Measurements from ENCODE around the gene RAF1. TPM values are rescaled to one million over a fixed set of nuclear protein-coding genes. Genes with fewer than 3 reads are reported as not detected.

RAF1 gene
- total RNA-seq, 1 experiment from 2014 or later, result 68.8 TPM

DNA sequence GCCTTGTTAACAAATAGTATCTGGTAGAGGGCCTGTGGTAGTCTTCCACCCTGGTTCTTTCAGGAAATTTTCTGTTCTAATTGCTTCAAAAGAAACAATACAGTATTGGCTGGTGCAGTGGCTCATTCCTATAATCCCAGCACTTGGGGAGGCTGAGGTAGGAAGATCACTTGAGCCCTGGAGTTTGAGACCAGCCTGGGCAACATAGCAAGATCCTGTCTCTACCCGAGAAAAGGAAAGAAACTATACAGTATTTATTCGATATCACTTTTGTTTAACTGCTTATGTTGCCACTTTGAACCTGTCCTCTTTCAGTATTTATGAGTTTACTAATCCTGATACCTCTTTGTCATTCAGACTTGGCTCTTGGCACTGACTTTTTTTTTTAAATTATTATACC, 102.5 kb downstream of the RAF1 start:
- no peak for ATAC-seq
- TF ChIP-seq POLR2AphosphoS5 (IDR thresholded peaks at IDR 0.05; ENCODE audit: low read depth, low read length), result no peak
- TF ChIP-seq TCF7L2 (IDR thresholded peaks at IDR 0.05; ENCODE audit: low read depth, low read length), result no peak
- no peak for TF ChIP-seq SIN3A (IDR thresholded peaks at IDR 0.05; ENCODE audit: borderline replicate concordance, insufficient read depth, low read depth, low read length)
- TF ChIP-seq, protein P1, sequence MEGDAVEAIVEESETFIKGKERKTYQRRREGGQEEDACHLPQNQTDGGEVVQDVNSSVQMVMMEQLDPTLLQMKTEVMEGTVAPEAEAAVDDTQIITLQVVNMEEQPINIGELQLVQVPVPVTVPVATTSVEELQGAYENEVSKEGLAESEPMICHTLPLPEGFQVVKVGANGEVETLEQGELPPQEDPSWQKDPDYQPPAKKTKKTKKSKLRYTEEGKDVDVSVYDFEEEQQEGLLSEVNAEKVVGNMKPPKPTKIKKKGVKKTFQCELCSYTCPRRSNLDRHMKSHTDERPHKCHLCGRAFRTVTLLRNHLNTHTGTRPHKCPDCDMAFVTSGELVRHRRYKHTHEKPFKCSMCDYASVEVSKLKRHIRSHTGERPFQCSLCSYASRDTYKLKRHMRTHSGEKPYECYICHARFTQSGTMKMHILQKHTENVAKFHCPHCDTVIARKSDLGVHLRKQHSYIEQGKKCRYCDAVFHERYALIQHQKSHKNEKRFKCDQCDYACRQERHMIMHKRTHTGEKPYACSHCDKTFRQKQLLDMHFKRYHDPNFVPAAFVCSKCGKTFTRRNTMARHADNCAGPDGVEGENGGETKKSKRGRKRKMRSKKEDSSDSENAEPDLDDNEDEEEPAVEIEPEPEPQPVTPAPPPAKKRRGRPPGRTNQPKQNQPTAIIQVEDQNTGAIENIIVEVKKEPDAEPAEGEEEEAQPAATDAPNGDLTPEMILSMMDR (IDR thresholded peaks at IDR 0.05), result no peak
- TF ChIP-seq, protein P2, sequence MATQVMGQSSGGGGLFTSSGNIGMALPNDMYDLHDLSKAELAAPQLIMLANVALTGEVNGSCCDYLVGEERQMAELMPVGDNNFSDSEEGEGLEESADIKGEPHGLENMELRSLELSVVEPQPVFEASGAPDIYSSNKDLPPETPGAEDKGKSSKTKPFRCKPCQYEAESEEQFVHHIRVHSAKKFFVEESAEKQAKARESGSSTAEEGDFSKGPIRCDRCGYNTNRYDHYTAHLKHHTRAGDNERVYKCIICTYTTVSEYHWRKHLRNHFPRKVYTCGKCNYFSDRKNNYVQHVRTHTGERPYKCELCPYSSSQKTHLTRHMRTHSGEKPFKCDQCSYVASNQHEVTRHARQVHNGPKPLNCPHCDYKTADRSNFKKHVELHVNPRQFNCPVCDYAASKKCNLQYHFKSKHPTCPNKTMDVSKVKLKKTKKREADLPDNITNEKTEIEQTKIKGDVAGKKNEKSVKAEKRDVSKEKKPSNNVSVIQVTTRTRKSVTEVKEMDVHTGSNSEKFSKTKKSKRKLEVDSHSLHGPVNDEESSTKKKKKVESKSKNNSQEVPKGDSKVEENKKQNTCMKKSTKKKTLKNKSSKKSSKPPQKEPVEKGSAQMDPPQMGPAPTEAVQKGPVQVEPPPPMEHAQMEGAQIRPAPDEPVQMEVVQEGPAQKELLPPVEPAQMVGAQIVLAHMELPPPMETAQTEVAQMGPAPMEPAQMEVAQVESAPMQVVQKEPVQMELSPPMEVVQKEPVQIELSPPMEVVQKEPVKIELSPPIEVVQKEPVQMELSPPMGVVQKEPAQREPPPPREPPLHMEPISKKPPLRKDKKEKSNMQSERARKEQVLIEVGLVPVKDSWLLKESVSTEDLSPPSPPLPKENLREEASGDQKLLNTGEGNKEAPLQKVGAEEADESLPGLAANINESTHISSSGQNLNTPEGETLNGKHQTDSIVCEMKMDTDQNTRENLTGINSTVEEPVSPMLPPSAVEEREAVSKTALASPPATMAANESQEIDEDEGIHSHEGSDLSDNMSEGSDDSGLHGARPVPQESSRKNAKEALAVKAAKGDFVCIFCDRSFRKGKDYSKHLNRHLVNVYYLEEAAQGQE (IDR thresholded peaks at IDR 0.05; ENCODE audit: insufficient read depth in 1 of 2, low read depth in 2 of 2, low read length in 1 of 2), result no peak
- intact Hi-C loops (cut with micrococcal nuclease; ENCODE audit: unreplicated experiment), result no loop called here
- in situ Hi-C loops (cut with HindIII; ENCODE audit: low pct_unique_long_range_greater_than_20kb, low sequenced_read_pairs), result no loop called here
- no peak for DNase-seq (ENCODE audit: low read depth, low spot score)
- no peak overlapping the region for H3K27ac ChIP-seq (ENCODE audit: low read length)
- no peaks in the 10 kb centered on the region for H3K27me3 ChIP-seq (ENCODE audit: control insufficient read depth, insufficient read depth, low read length)
- H3K9me3 ChIP-seq (ENCODE audit: control insufficient read depth, insufficient read depth, low read depth, low read length), result no peaks in the 10 kb centered on the region
- no peak overlapping the region for H3K4me3 ChIP-seq (ENCODE audit: low read depth in 2 of 2, low read length in 2 of 2)
- ChIA-PET POLR2A (no interaction called here), CTCF (no interaction called here)
- BruUV-seq (replicated peaks), result no TSS peak
- peaks cover 35% of the 10 kb centered on the region for H3K4me1 ChIP-seq (ENCODE audit: control insufficient read depth, insufficient read depth, low read length)
- peaks cover 3% of the 10 kb centered on the region; the same call in 1 of the 2 replicates for H3K36me3 ChIP-seq (ENCODE audit: control insufficient read depth, insufficient read depth, low read length)

DNA sequence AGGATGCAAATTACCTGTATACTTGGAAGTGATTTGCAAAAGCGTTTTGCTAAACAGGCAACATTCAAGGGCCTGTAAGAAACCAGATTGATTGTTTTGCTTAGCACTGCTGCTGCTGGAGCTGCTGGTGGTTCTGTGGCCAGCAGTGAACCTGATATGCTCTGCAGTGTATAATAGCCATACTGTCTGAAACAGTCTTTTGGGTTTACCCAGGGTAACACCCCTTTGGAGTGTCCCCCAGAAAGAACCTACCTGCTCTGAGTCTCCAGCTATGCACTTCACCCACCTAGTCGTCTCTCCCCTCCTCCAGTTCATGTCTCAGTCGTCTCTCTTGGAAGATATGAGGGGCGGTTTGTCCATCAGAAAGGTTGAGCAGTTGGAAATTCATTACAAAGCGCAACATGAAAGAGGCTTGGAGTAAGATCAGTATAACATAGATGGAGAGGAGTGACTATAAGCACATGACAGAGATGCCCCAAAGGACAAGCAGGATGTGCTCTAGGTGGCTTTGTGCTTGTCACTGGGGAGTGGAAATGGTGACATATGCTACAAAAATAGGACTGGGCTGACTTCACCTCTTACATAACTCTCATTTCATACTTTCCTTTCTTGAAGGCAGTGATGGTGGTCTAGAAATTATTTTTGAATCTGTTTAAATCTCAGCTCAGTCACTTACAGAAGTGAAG, 103.3 kb downstream of the RAF1 start:
- POLR2A ChIA-PET, result no interaction called here
- CTCF ChIA-PET, result interaction anchor here (0.6 kb wide), 2 partner anchors 18 to 424 kb away, joined by 3 to 6 read pairs; no protein-coding TSS in a partner anchor

More for the DNA sequence above, 103.3 kb downstream of the RAF1 start:
- ATAC-seq (no peak), DNase-seq (ENCODE audit: low read depth, low spot score) (no peak)
- intact Hi-C loops (cut with micrococcal nuclease; ENCODE audit: unreplicated experiment) (no loop called here), in situ Hi-C loops (cut with HindIII; ENCODE audit: low pct_unique_long_range_greater_than_20kb, low sequenced_read_pairs) (no loop called here)
- H3K27me3 ChIP-seq (ENCODE audit: control insufficient read depth, insufficient read depth, low read length), result no peaks in the 10 kb centered on the region
- H3K9me3 ChIP-seq (ENCODE audit: control insufficient read depth, insufficient read depth, low read depth, low read length), result no peaks in the 10 kb centered on the region
- H3K4me1 ChIP-seq (ENCODE audit: control insufficient read depth, insufficient read depth, low read length), result peaks cover 37% of the 10 kb centered on the region
- no TSS peak for BruUV-seq (replicated peaks)
- H3K4me3 ChIP-seq (ENCODE audit: low read depth in 2 of 2, low read length in 2 of 2), result no peak overlapping the region
- peaks cover 3% of the 10 kb centered on the region; the same call in 1 of the 2 replicates for H3K36me3 ChIP-seq (ENCODE audit: control insufficient read depth, insufficient read depth, low read length)
- H3K27ac ChIP-seq (ENCODE audit: low read length), result no peak overlapping the region
- TF ChIP-seq POLR2AphosphoS5 (IDR thresholded peaks at IDR 0.05; ENCODE audit: low read depth, low read length) (no peak), TCF7L2 (IDR thresholded peaks at IDR 0.05; ENCODE audit: low read depth, low read length) (no peak), SIN3A (IDR thresholded peaks at IDR 0.05; ENCODE audit: borderline replicate concordance, insufficient read depth, low read depth, low read length) (no peak)
- TF ChIP-seq, protein P2 (IDR thresholded peaks at IDR 0.05; ENCODE audit: insufficient read depth in 1 of 2, low read depth in 2 of 2, low read length in 1 of 2), result no peak
